Measurements from ENCODE around the gene CCT8. TPM values are rescaled to one million over a fixed set of nuclear protein-coding genes. Genes with fewer than 3 reads are reported as not detected.

CCT8 gene
- total RNA-seq, 1 donor = 163 TPM

DNA sequence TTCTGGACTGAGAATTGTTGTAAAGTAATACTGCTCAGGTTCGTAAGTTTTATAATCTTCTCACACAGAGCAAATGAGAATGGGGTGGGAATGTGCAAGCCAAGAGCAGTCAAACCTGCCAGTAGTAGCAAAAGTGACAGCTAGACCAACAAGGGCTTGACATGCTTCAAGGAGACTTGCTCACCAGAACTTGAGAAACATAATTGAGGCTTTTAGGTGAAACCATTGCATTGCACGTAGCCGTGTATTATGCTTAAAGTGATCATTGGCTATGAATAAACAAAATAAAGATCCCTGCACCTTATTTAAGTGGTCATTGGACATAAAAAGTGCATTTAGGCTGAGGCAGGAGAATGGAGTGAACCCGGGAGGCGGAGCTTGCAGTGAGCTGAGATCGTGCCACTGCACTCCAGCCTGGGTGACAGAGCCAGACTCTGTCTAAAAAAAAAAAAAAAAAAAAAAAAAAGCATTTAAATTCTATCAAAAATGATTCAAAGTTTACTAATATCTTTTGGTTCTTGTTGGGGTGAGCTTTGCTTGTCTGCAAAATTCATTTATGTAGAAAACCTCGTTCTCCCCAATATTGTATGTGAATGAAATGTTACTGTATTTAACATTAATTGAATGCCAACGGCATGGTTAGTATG, 11.8 kb upstream of the CCT8 start:
- no peaks in the 10 kb centered on the region for H3K36me3 ChIP-seq (ENCODE audit: insufficient read depth, low read length)
- no peak overlapping the region for H2AFZ ChIP-seq (ENCODE audit: low read length)
- H3K27ac ChIP-seq (ENCODE audit: low read depth, low read length) = no peak overlapping the region
- H3K4me3 ChIP-seq (ENCODE audit: insufficient read depth, low read length) = no peak overlapping the region
- TF ChIP-seq, protein P1, sequence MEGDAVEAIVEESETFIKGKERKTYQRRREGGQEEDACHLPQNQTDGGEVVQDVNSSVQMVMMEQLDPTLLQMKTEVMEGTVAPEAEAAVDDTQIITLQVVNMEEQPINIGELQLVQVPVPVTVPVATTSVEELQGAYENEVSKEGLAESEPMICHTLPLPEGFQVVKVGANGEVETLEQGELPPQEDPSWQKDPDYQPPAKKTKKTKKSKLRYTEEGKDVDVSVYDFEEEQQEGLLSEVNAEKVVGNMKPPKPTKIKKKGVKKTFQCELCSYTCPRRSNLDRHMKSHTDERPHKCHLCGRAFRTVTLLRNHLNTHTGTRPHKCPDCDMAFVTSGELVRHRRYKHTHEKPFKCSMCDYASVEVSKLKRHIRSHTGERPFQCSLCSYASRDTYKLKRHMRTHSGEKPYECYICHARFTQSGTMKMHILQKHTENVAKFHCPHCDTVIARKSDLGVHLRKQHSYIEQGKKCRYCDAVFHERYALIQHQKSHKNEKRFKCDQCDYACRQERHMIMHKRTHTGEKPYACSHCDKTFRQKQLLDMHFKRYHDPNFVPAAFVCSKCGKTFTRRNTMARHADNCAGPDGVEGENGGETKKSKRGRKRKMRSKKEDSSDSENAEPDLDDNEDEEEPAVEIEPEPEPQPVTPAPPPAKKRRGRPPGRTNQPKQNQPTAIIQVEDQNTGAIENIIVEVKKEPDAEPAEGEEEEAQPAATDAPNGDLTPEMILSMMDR (IDR thresholded peaks at IDR 0.05; ENCODE audit: extremely low read depth, low read depth, low read length) = no peak
- H4K20me1 ChIP-seq (ENCODE audit: insufficient read depth, low read length) = no peaks in the 10 kb centered on the region
- no peaks in the 10 kb centered on the region for H3K9me3 ChIP-seq (ENCODE audit: low read depth, low read length)
- no peak overlapping the region for H3K4me2 ChIP-seq (ENCODE audit: insufficient read depth, low read length)
- H3K4me1 ChIP-seq (ENCODE audit: insufficient read depth, low read length) = no peaks in the 10 kb centered on the region
- no peaks in the 10 kb centered on the region for H3K27me3 ChIP-seq (ENCODE audit: insufficient read depth, low read length)
- no peaks in the 10 kb centered on the region for H3K79me2 ChIP-seq (ENCODE audit: insufficient read depth, low read length)
- DNase-seq (ENCODE audit: insufficient read length, low spot score, missing footprints) = no peak

DNA sequence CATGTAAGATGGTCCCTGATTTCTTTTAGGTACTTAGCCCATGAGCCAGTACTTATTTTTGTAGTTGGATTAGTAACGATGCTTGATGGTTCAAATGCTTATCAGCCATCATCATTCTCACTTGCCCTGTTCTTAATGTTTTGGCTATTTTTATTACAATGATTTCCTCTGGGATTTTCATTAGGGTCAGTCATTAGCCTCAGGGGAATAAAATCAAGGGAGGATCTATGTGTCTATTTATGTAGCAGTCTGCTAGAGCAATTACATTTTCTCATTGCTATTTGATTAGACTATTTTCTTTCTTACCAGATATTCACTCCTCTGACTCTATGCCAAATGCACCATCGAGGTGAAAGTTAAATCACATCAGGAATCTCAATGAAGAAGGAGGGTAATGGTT, 10.9 kb upstream of the CCT8 start:
- no peaks in the 10 kb centered on the region for H3K36me3 ChIP-seq (ENCODE audit: insufficient read depth, low read length)
- H3K4me2 ChIP-seq (ENCODE audit: insufficient read depth, low read length) = no peak overlapping the region
- no peaks in the 10 kb centered on the region for H3K4me1 ChIP-seq (ENCODE audit: insufficient read depth, low read length)
- H2AFZ ChIP-seq (ENCODE audit: low read length) = no peak overlapping the region
- H3K27ac ChIP-seq (ENCODE audit: low read depth, low read length) = no peak overlapping the region
- no peak for DNase-seq (ENCODE audit: insufficient read length, low spot score, missing footprints)
- no peaks in the 10 kb centered on the region for H4K20me1 ChIP-seq (ENCODE audit: insufficient read depth, low read length)
- no peaks in the 10 kb centered on the region for H3K27me3 ChIP-seq (ENCODE audit: insufficient read depth, low read length)
- no peak overlapping the region for H3K4me3 ChIP-seq (ENCODE audit: insufficient read depth, low read length)
- TF ChIP-seq, protein P1 (IDR thresholded peaks at IDR 0.05; ENCODE audit: extremely low read depth, low read depth, low read length) = no peak
- no peaks in the 10 kb centered on the region for H3K9me3 ChIP-seq (ENCODE audit: low read depth, low read length)
- H3K79me2 ChIP-seq (ENCODE audit: insufficient read depth, low read length) = no peaks in the 10 kb centered on the region

DNA sequence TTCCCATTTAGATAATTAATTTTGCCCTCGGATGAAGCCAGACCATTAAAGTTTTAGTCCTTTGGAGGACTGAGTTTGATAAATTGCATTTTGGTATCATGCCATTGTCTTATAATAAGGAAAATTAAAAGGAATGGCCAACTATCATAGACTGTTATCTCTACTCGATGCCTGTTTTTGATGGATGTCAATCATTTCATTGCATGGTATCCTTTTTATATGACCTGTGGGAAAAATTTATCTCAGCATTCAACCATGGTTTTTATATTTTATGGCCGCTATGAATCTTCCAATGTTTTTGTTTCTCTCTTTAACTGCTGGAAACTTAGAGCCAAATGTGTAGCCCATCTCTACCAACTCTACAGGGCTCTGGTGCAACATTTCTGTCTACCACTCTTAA, 9.9 kb upstream of the CCT8 start:
- TF ChIP-seq, protein P1 (IDR thresholded peaks at IDR 0.05; ENCODE audit: extremely low read depth, low read depth, low read length) = no peak
- Histone ChIP-seq H3K4me1 (ENCODE audit: insufficient read depth, low read length) (no peaks in the 10 kb centered on the region), H4K20me1 (ENCODE audit: insufficient read depth, low read length) (no peaks in the 10 kb centered on the region)

DNA sequence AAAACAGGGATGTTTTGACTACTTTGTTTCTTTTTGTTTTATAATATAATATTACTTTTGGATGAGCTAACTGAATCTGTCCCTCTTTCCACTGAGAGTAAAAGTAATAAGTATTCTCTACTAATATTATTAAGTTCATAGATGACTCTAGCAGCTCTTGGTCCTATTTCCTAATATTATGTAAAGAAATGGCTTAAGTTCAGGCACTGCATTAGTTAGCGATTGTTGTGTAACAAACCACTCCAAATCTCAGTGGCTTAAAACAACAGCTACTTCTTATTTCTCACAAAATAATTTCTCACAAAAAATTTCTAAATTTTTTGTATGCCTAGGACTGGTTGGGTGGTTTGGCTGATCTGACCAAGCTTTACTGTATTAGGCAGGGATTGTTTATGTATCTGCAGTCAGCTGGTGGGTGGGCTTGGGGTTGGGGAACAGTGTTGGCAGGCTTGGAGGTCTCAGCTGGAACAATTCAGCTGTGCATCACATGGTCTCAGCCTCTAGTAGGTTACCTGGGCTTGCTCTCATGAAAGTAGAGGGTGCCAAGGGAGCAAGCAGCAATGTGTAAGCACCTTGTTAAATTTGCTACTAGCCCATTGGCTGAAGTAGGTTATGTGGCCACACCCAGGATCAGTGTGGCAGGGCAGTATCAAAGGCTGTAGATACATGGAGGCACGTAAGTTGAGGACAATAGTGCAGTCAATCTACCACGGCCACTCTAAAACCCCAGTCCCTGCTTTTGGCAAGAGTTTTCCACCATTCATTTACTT, 8.8 kb upstream of the CCT8 start:
- peaks cover 5% of the 10 kb centered on the region for H3K79me2 ChIP-seq (ENCODE audit: insufficient read depth, low read length)

More for the DNA sequence above, 9.9 kb upstream of the CCT8 start:
- Histone ChIP-seq H2AFZ (ENCODE audit: low read length) (no peak overlapping the region), H3K36me3 (ENCODE audit: insufficient read depth, low read length) (no peaks in the 10 kb centered on the region), H3K27ac (ENCODE audit: low read depth, low read length) (no peak overlapping the region), H3K9me3 (ENCODE audit: low read depth, low read length) (no peaks in the 10 kb centered on the region), H3K4me3 (ENCODE audit: insufficient read depth, low read length) (no peak overlapping the region), H3K4me2 (ENCODE audit: insufficient read depth, low read length) (no peak overlapping the region), H3K79me2 (ENCODE audit: insufficient read depth, low read length) (peaks cover 4% of the 10 kb centered on the region), H3K27me3 (ENCODE audit: insufficient read depth, low read length) (no peaks in the 10 kb centered on the region)
- no peak for DNase-seq (ENCODE audit: insufficient read length, low spot score, missing footprints)

More for the DNA sequence above, 8.8 kb upstream of the CCT8 start:
- H3K27ac ChIP-seq (ENCODE audit: low read depth, low read length) = no peak overlapping the region
- no peaks in the 10 kb centered on the region for H4K20me1 ChIP-seq (ENCODE audit: insufficient read depth, low read length)
- no peak overlapping the region for H3K4me3 ChIP-seq (ENCODE audit: insufficient read depth, low read length)
- no peak overlapping the region for H3K4me2 ChIP-seq (ENCODE audit: insufficient read depth, low read length)
- no peak for DNase-seq (ENCODE audit: insufficient read length, low spot score, missing footprints)
- H3K9me3 ChIP-seq (ENCODE audit: low read depth, low read length) = no peaks in the 10 kb centered on the region
- H3K36me3 ChIP-seq (ENCODE audit: insufficient read depth, low read length) = no peaks in the 10 kb centered on the region
- H2AFZ ChIP-seq (ENCODE audit: low read length) = no peak overlapping the region
- no peaks in the 10 kb centered on the region for H3K4me1 ChIP-seq (ENCODE audit: insufficient read depth, low read length)
- TF ChIP-seq, protein P1 (IDR thresholded peaks at IDR 0.05; ENCODE audit: extremely low read depth, low read depth, low read length) = no peak
- H3K27me3 ChIP-seq (ENCODE audit: insufficient read depth, low read length) = no peaks in the 10 kb centered on the region
